Stimulated activated CD8-positive, alpha-beta memory T cell treated with anti-CD3 and anti-CD28 coated beads, Interleukin-15, amount 100 ng/mL, for 24 hours (primary cell): Measurements from ENCODE around the gene TOX2.

Source experiments
- DNase-seq: peaks from one replicate; pipeline ENCODE4 v3.0.0-alpha.2; 2020; ENCODE audit warnings: low read depth

Gene TOX2

GRCh38 chr20:44057698-44058675, 143.3 kb downstream of the TOX2 start:
- no peak for DNase-seq

GRCh38 chr20:44064501-44065400, 150.1 kb downstream of the TOX2 start:
- DNase-seq, result no peak

DNA sequence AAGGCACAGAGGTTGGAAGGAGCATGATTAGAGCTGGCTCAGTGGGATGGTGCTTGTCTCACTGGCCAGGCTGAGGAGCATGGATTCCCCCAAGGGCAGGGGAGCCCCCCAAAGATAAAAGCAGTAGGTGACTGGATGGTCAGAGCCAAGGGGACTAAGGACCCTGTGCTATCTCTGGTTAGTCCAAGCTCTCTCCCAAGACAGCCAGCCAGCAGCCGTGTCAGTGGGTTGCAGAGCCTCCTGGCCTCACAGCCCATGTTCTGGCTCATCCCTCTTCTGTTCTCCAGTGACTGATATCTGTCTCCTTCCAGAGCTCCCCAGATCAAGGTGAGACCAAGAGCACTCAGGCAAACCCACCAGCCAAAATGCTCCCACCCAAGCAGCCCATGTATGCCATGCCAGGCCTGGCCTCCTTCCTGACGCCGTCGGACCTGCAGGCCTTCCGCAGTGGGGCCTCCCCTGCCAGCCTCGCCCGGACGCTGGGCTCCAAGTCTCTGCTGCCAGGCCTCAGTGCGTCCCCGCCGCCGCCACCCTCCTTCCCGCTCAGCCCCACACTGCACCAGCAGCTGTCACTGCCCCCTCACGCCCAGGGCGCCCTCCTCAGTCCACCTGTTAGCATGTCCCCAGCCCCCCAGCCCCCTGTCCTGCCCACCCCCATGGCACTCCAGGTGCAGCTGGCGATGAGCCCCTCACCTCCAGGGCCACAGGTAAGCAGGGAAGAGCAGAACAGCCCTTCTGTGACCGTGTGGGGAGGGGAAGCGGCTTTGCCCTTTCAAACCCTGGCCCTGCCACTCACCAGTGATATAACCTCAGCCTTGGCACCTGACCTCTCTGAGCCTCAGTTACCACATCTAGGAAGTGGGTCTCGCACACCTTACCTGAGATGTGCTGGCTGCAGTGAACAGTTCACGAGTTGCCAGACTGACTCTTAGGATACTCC, 151.0 kb downstream of the TOX2 start:
- no peak for DNase-seq

DNA sequence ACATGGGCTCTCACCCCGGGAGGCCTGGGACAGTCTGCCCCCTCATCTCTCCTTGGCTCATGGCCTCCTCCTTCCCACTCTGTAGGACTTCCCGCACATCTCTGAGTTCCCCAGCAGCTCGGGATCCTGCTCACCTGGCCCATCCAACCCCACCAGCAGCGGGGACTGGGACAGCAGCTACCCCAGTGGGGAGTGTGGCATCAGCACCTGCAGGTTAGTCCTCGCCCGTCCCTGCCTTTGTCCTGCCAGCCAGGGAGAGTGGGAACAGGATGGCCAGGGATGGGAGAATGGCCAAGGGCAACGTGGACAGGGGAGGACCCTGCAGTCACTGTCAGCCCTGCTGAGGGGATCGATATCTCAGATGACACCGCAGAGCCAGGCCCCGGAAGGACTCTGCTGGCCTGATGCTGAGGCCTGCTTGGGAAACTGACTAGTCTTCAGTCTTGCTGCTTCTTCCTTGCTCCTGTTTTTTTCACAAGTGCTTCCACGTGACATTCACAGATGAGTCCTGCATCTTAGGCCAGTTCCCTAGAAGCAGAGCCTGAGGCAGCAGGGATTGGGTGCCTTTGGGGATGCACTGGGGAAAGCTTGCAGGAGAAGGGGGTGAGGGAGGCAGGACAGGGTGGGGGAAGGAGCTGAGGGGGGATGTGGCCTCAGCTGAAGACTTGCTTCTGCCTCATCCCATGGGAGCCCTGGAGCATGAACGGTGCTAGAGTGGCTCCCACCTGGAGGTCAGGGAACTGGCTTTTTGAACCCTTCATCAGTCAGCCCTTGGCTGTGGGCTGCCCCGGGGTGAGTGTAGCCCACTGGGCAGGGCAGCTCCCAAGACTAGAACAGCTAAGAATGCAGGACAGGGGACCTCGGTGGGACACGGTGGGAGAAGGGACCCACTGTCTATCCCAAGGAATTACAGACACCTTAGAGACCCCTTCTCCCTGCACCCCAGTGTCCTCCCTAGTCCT, 152.3 kb downstream of the TOX2 start:
- no peak for DNase-seq

DNA sequence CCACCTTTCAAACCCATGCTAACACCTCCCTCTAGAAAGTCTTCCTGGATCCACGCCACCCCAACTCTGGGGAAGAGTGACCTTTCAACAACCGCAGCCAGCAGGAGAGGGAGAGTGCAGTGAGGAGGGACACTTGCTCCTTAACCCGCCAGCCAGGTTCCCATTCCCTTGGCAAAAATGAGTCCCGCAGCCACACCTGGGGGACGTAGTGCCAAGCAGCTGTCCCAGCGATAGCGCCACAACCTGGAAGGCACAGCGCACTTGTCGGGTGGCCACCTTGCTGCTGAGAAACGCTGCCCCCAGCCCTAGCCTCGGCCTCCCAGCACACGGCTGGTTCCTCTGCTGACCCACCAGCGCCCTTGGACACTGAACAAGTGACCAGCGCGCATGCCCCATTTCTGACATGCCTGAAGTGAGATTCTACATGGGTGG, 153.0 kb downstream of the TOX2 start:
- no peak for DNase-seq

DNA sequence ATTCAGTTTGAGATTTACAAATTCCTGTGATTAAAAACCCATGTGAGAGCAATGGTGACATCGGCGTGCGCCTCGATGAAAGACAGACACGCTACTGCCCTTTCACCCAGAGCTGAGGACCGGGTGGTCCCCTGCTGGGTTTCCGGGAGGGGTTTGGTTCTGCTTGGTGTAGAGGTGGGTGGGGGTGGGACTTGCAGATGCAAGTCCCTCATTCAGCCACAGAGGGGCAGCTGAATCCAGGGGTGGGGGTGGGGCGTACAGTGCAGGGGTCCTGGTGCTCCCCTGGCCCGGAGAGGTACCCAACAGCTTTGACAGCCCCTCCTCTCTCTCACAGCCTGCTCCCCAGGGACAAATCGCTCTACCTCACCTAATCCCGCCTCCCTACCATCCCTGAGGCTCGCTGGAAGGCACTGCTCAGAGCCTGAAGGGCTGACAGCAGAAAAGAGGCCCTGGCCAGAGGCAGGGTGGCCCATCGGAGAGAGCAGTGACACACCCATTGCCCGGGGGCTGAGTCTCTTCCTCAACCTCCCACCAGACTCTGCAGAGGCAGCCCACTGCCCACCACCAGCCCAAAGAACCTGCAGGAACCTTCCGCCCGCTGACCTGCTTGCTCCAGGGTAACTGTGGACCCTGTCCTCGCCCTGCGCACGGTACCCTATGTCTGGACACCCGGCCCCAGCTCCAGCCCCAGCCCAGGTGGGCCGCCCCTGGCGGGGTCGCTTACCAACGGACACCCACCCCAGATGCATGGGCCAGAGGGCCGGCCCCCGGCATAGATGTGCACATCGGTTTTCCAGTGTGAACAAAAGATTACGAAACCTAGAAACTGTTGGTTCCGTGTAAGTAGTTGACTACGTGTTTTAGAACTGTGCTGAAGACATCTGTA, 153.9 kb downstream of the TOX2 start:
- no peak for DNase-seq

DNA sequence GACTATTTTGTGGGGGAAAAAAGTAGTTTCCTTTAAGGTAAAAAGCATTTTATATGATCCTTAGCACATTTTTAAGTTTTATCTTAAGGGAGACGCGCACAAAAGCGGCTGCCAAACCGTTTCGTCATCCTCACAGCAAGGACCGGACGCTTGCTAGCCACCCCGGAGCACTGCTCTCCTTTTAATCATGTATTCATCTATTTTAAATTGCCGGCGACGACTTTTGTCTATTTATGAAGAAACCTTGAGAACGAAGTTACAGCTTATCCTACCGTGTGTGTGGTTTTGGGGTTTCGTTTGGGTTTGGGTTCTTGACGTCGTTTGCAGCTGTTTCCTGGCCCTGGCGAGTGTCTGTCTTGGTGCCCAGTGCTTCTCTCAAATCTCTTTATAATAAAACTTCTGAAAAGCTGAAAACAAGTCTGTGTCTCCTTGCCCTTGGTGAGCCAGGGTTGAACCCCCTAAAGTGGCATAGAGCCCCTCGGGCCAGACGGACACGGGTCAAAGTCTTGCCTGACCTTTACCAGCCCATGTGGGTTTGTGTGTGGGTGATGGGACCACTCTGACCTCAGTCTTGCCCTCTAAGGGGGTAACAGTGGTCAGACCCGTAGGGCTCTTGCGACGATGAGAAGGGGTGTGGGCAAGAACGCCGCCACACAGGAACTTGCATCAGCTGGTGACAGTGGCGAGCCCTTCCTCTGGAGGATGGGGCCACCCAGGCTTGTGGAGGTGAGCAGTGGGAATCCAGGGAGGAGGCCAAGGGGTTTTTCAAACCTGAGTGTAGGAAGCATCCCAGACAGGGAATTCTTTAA, 154.8 kb downstream of the TOX2 start:
- no peak for DNase-seq

DNA sequence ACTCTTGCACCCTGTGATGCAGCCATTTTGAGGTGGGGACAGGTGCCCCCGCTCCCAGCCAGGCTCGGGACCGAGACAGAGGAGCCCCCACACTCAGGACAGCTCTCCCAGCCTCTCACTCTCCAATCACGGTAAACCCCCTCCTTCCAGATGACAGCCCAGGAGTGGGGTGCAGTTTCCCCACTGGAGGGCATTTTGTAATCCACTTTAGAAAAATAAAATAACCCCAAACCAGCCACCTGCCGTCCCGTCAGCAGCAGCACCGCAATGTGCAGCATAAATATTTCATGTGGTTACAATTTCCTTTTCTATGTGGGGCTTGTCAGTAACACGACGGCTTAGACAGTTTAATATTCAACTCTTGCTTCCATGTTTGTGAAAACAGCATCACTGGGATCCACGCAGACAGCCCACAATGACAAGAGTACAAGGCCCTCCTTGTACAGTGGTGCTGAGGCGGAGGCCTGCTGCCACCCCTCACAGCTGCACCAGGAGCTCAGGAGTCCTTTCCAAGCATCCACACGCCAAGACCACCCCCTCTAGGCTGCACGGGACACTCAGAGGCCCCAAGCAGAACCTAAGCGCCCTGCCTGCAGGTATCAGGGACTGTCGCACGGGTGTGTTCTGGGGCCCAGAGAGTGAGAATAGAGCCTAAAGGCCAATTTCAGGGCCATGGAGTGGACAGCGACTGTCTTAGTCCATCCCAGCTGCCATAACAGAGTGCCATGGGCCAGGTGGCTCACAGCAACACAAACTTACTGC, 155.7 kb downstream of the TOX2 start:
- no peak for DNase-seq

DNA sequence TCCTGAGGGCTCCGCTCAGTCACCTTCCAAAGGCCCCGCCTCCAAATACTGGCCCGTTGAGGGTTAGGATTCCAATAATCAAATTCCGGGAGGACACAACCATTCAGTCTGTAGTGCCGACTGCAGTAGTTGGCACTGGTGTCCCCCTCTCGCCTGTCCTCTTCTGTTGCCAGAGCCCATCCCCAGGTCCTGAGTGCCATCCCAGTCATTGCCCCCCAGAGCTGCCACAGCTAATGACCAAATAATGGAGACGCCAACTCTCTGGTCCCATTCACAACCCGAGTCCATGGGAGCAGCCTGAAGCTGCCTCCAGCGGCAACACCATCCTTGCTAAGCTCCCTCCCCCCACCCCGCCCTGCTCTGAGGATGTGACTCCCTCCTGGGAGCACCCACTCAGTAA, 156.4 kb downstream of the TOX2 start:
- DNase-seq, result no peak

GRCh38 chr20:44071526-44072111, 157.0 kb downstream of the TOX2 start:
- no peak for DNase-seq

- no peak for DNase-seq
Observed at GRCh38 chr20:44072384-44072783, 157.7 kb downstream of the TOX2 start.

- no peak for DNase-seq
Observed at GRCh38 chr20:44073011-44073674, 158.5 kb downstream of the TOX2 start.

GRCh38 chr20:44073675-44074071, 159.0 kb downstream of the TOX2 start:
- DNase-seq, result no peak

- no peak for DNase-seq
Observed at GRCh38 chr20:44074252-44075151, 159.8 kb downstream of the TOX2 start.

DNA sequence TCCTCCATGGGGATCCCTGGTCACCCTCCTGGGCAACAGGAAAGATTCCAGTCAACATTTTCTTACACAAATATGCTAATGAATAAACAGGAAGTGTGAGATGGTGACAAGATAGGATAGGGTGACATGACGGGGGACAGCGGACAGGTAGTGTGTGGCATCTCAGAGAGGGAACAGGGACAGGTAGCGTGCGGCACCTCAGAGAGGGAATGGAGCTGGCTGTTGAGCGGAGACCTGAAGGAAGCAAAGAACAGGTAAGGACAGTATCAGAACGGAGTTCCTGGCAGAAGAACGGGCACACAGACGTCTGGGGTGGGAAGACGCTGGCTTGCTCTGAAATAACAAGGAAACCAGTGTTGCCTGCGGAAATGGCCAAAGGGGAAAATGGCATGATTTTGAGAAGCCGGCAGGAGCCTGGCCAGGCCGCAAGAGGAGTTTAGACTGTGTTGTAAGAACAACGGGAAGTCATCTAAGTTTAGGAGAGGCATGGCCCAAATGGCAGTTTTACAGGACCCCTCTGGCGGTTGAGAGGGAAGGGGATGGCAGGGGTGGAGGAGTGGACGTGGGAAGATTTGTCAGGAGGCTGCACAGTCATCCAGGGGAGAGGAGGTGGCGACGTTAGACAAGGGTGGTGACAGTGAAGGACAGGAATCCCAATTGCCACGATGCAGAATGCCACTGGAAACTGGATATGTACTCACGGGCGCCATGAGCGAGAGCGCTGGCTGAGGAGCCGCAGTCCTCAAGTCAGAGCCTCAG, 160.7 kb downstream of the TOX2 start:
- no peak for DNase-seq
